Measurements from ENCODE around the gene GRK5. TPM values are rescaled to one million over a fixed set of nuclear protein-coding genes. Genes with fewer than 3 reads are reported as not detected.
A peak's percentile ranks its signal among the peaks of the same experiment; 100 is the strongest.

GRK5 gene
- total and polyA plus RNA-seq, 8 donors, result 10.9 to 95.9 (median 34.0) TPM

- no peak for DNase-seq
- no peak for TF ChIP-seq POLR2AphosphoS5 (IDR thresholded peaks at IDR 0.05)
- 90 to 94% (median 93%) methylated on average over 12 of the region's 12 CpGs for WGBS, 5 donors
- intact Hi-C loops (cut with DNase I; ENCODE audit: low total_unique reads), result no loop called here
- Histone ChIP-seq H3K9me3 (no peaks in the 10 kb centered on the region), H3K27me3 (no peaks in the 10 kb centered on the region), H3K36me3 (no peaks in the 10 kb centered on the region), H3K27ac (no peak overlapping the region), H3K4me3 (no peak overlapping the region), H3K4me1 (peaks cover 0 to 25% (median 5%) of the 10 kb centered on the region in 4 donors)
Observed at GRCh38 chr10:119481781-119482426, 274.5 kb downstream of the GRK5 start.

GRCh38 chr10:119483001-119483400 lies 275.6 kb downstream of the GRK5 start:
- Histone ChIP-seq H3K4me3 (no peak overlapping the region), H3K36me3 (no peaks in the 10 kb centered on the region), H3K4me1 (peaks cover 0 to 23% (median 5%) of the 10 kb centered on the region in 4 donors), H3K9me3 (no peaks in the 10 kb centered on the region), H3K27ac (no peak overlapping the region), H3K27me3 (no peaks in the 10 kb centered on the region)
- no peak for DNase-seq
- TF ChIP-seq POLR2A (IDR thresholded peaks at IDR 0.05) (no peak), EP300 (IDR thresholded peaks at IDR 0.05) (no peak), POLR2AphosphoS5 (IDR thresholded peaks at IDR 0.05) (no peak)
- TF ChIP-seq, protein P1, sequence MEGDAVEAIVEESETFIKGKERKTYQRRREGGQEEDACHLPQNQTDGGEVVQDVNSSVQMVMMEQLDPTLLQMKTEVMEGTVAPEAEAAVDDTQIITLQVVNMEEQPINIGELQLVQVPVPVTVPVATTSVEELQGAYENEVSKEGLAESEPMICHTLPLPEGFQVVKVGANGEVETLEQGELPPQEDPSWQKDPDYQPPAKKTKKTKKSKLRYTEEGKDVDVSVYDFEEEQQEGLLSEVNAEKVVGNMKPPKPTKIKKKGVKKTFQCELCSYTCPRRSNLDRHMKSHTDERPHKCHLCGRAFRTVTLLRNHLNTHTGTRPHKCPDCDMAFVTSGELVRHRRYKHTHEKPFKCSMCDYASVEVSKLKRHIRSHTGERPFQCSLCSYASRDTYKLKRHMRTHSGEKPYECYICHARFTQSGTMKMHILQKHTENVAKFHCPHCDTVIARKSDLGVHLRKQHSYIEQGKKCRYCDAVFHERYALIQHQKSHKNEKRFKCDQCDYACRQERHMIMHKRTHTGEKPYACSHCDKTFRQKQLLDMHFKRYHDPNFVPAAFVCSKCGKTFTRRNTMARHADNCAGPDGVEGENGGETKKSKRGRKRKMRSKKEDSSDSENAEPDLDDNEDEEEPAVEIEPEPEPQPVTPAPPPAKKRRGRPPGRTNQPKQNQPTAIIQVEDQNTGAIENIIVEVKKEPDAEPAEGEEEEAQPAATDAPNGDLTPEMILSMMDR (IDR thresholded peaks at IDR 0.05), result no peak
- intact Hi-C loops (cut with DNase I; ENCODE audit: low total_unique reads), result no loop called here
- 78 to 98% (median 96%) methylated on average over 6 of the region's 6 CpGs for WGBS, 5 donors

- Histone ChIP-seq H3K36me3 (no peaks in the 10 kb centered on the region), H3K4me3 (no peak overlapping the region), H3K4me1 (peaks cover 0 to 16% (median 4%) of the 10 kb centered on the region in 4 donors), H3K27ac (no peak overlapping the region), H3K27me3 (no peaks in the 10 kb centered on the region), H3K9me3 (no peaks in the 10 kb centered on the region)
- intact Hi-C loops (cut with DNase I; ENCODE audit: low total_unique reads), result no loop called here
- TF ChIP-seq, protein P1 (IDR thresholded peaks at IDR 0.05), result no peak
- TF ChIP-seq POLR2AphosphoS5 (IDR thresholded peaks at IDR 0.05), result no peak
- no peak for TF ChIP-seq EP300 (IDR thresholded peaks at IDR 0.05)
- TF ChIP-seq POLR2A (IDR thresholded peaks at IDR 0.05), result no peak
- 63 to 77% (median 75%) methylated on average over 9 of the region's 9 CpGs for WGBS, 5 donors
- no peak for DNase-seq
Observed at GRCh38 chr10:119483839-119484238, 276.5 kb downstream of the GRK5 start.

GRCh38 chr10:119488675-119489074 lies 281.3 kb downstream of the GRK5 start:
- no peaks in the 10 kb centered on the region for H3K27me3 ChIP-seq
- H3K9me3 ChIP-seq, result no peaks in the 10 kb centered on the region
- no peak overlapping the region for H3K4me3 ChIP-seq
- WGBS, 5 donors, result 73 to 81% (median 79%) methylated on average over 7 of the region's 7 CpGs
- intact Hi-C loops (cut with DNase I; ENCODE audit: low total_unique reads), result no loop called here
- no peaks in the 10 kb centered on the region for H3K36me3 ChIP-seq
- TF ChIP-seq POLR2AphosphoS5 (IDR thresholded peaks at IDR 0.05), result no peak
- no peak for TF ChIP-seq EP300 (IDR thresholded peaks at IDR 0.05)
- TF ChIP-seq, protein P1 (IDR thresholded peaks at IDR 0.05), result no peak
- no peak for TF ChIP-seq POLR2A (IDR thresholded peaks at IDR 0.05)
- no peak for DNase-seq
- peak overlapping the region in 1 of 5 donors; percentile 57 for H3K27ac ChIP-seq
- H3K4me1 ChIP-seq, result peaks cover 9 to 32% (median 18%) of the 10 kb centered on the region in 4 donors

DNA sequence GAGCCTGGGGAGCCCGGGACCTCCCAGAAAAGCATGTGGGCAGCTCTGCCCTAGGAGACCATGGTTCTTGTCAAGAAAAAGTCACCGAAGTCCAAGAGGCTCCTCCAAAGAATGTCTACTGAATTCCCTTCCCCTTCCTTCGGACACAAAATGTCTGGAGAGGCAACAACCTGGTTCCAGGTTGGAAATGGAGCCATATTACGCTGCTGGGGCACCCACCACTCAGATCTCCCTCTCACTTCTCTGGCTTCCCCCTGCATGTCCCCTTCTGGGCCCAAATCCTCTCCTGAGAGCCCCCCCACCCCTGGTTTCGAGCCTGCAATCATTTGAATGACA lies 282.6 kb downstream of the GRK5 start:
- Histone ChIP-seq H3K4me1 (peaks cover 9 to 44% (median 28%) of the 10 kb centered on the region in 4 donors), H3K9me3 (no peaks in the 10 kb centered on the region), H3K4me3 (peak overlapping the region; percentile 28 to 35 (median 31)), H3K27ac (peak overlapping the region in 4 of 5 donors; percentile 14 to 57 (median 38)), H3K27me3 (no peaks in the 10 kb centered on the region), H3K36me3 (no peaks in the 10 kb centered on the region)
- 47 to 70% (median 57%) methylated on average over 5 of the region's 5 CpGs for WGBS, 5 donors
- TF ChIP-seq, protein P1 (IDR thresholded peaks at IDR 0.05), result peak in 1 of 7 experiments; percentile 3
- TF ChIP-seq POLR2A (IDR thresholded peaks at IDR 0.05), result no peak
- DNase-seq, result no peak
- intact Hi-C loops (cut with DNase I; ENCODE audit: low total_unique reads), result no loop called here
